ENCODE measurements around the gene RANBP1. TPM values are rescaled to one million over a fixed set of nuclear protein-coding genes. Genes with fewer than 3 reads are reported as not detected.

RANBP1 gene
- total RNA-seq, 1 donor from 2014 or later = 500 TPM

GRCh38 chr22:20128902-20129746, 13.2 kb downstream of the RANBP1 start:
- Mint-ChIP-seq H3K27me3 (no peaks in the 10 kb centered on the region), H3K36me3 (ENCODE audit: low read depth) (peaks cover 25% of the 10 kb centered on the region), H3K4me3 (no peak overlapping the region)

GRCh38 chr22:20129747-20130014, 13.8 kb downstream of the RANBP1 start:
- Mint-ChIP-seq H3K9me3 (no peaks in the 10 kb centered on the region), H3K27ac (no peak overlapping the region), H3K36me3 (ENCODE audit: low read depth) (peaks cover 25% of the 10 kb centered on the region), H3K27me3 (no peaks in the 10 kb centered on the region), H3K4me1 (peaks cover 13% of the 10 kb centered on the region), H3K4me3 (no peak overlapping the region)
- intact Hi-C loops (cut with micrococcal nuclease) = loop anchor here (1.0 to 5.0 kb wide), 2 partner anchors 107 to 159 kb away; partner anchors contain the start of gene TANGO2
- DNase-seq = no peak

More at GRCh38 chr22:20128902-20129746, 13.2 kb downstream of the RANBP1 start:
- H3K4me1 Mint-ChIP-seq = peaks cover 13% of the 10 kb centered on the region
- intact Hi-C loops (cut with micrococcal nuclease) = loop anchor here (1.0 kb wide), 1 partner anchor 159 kb away; no protein-coding TSS in a partner anchor
- H3K9me3 Mint-ChIP-seq = no peaks in the 10 kb centered on the region
- H3K27ac Mint-ChIP-seq = peak overlapping the region; percentile 41
- peak; percentile 85 for DNase-seq

- intact Hi-C loops (cut with micrococcal nuclease) = loop anchor here (5.0 kb wide), 1 partner anchor 108 kb away; the partner anchor contains the start of gene TANGO2
- Mint-ChIP-seq H3K9me3 (no peaks in the 10 kb centered on the region), H3K27ac (no peak overlapping the region), H3K4me1 (peaks cover 13% of the 10 kb centered on the region), H3K4me3 (peak overlapping the region; percentile 39), H3K27me3 (no peaks in the 10 kb centered on the region), H3K36me3 (ENCODE audit: low read depth) (peaks cover 20% of the 10 kb centered on the region)
- DNase-seq = no peak
Observed at GRCh38 chr22:20130319-20130718, 14.4 kb downstream of the RANBP1 start.

- Mint-ChIP-seq H3K36me3 (ENCODE audit: low read depth) (peaks cover 15% of the 10 kb centered on the region), H3K27me3 (no peaks in the 10 kb centered on the region), H3K27ac (no peak overlapping the region), H3K9me3 (no peaks in the 10 kb centered on the region), H3K4me1 (peaks cover 13% of the 10 kb centered on the region), H3K4me3 (peak overlapping the region; percentile 52)
- DNase-seq = peak; percentile 92
- intact Hi-C loops (cut with micrococcal nuclease) = loop anchor here (1.0 to 5.0 kb wide), 2 partner anchors 14 to 109 kb away; partner anchors contain the start of genes TANGO2 and TRMT2A
Observed at GRCh38 chr22:20130731-20131596, 15.1 kb downstream of the RANBP1 start.

- Mint-ChIP-seq H3K36me3 (ENCODE audit: low read depth) (peaks cover 11% of the 10 kb centered on the region), H3K9me3 (no peaks in the 10 kb centered on the region), H3K27ac (no peak within 1 kb of the TSS), H3K27me3 (no peaks in the 10 kb centered on the region), H3K4me3 (peak within 1 kb of the TSS; percentile 82), H3K4me1 (peaks cover 13% of the 10 kb centered on the region)
- peak; percentile 76 for DNase-seq
- intact Hi-C loops (cut with micrococcal nuclease) = loop anchor here (1.0 to 5.0 kb wide), 2 partner anchors 14 to 109 kb away; partner anchors contain the start of genes TANGO2 and TRMT2A
Observed at GRCh38 chr22:20131597-20131858, 15.6 kb downstream of the RANBP1 start, which contains the start of gene ZDHHC8. ZDHHC8 (plus strand) TSS chr22:20131804; CDS start chr22:20131948, 144 bp downstream.

- H3K9me3 Mint-ChIP-seq = no peaks in the 10 kb centered on the region
- no peaks in the 10 kb centered on the region for H3K27me3 Mint-ChIP-seq
- H3K36me3 Mint-ChIP-seq (ENCODE audit: low read depth) = peaks cover 11% of the 10 kb centered on the region
- peak overlapping the region; percentile 82 for H3K4me3 Mint-ChIP-seq
- H3K27ac Mint-ChIP-seq = no peak overlapping the region
- H3K4me1 Mint-ChIP-seq = peaks cover 13% of the 10 kb centered on the region
- intact Hi-C loops (cut with micrococcal nuclease) = loop anchor here (1.0 to 5.0 kb wide), 2 partner anchors 15 to 110 kb away; partner anchors contain the start of genes TANGO2 and TRMT2A
- peak; percentile 77 for DNase-seq
Observed at GRCh38 chr22:20131859-20132685, 16.2 kb downstream of the RANBP1 start.

GRCh38 chr22:20132686-20133246, 16.9 kb downstream of the RANBP1 start:
- DNase-seq = no peak
- peaks cover 6% of the 10 kb centered on the region for H3K36me3 Mint-ChIP-seq (ENCODE audit: low read depth)
- H3K4me3 Mint-ChIP-seq = peak overlapping the region; percentile 82
- no peaks in the 10 kb centered on the region for H3K27me3 Mint-ChIP-seq
- peaks cover 15% of the 10 kb centered on the region for H3K4me1 Mint-ChIP-seq
- H3K9me3 Mint-ChIP-seq = no peaks in the 10 kb centered on the region
- H3K27ac Mint-ChIP-seq = no peak overlapping the region
- intact Hi-C loops (cut with micrococcal nuclease) = loop anchor here (5.0 kb wide), 1 partner anchor 110 kb away; the partner anchor contains the start of gene TANGO2

GRCh38 chr22:20133930-20134549, 18.1 kb downstream of the RANBP1 start:
- intact Hi-C loops (cut with micrococcal nuclease) = loop anchor here (5.0 kb wide), 1 partner anchor 112 kb away; the partner anchor contains the start of gene TANGO2
- H3K4me1 Mint-ChIP-seq = peaks cover 12% of the 10 kb centered on the region
- no peaks in the 10 kb centered on the region for H3K36me3 Mint-ChIP-seq (ENCODE audit: low read depth)
- H3K27ac Mint-ChIP-seq = no peak overlapping the region
- no peaks in the 10 kb centered on the region for H3K27me3 Mint-ChIP-seq
- H3K9me3 Mint-ChIP-seq = no peaks in the 10 kb centered on the region
- H3K4me3 Mint-ChIP-seq = peak overlapping the region; percentile 57
- DNase-seq = no peak

- H3K27ac Mint-ChIP-seq = no peak overlapping the region
- H3K36me3 Mint-ChIP-seq (ENCODE audit: low read depth) = peaks cover 2% of the 10 kb centered on the region
- no peak for DNase-seq
- H3K9me3 Mint-ChIP-seq = no peaks in the 10 kb centered on the region
- H3K27me3 Mint-ChIP-seq = no peaks in the 10 kb centered on the region
- H3K4me1 Mint-ChIP-seq = peaks cover 10% of the 10 kb centered on the region
- intact Hi-C loops (cut with micrococcal nuclease) = no loop called here
- no peak overlapping the region for H3K4me3 Mint-ChIP-seq
Observed at GRCh38 chr22:20135265-20135664, 19.4 kb downstream of the RANBP1 start.

GRCh38 chr22:20135806-20136602, 20.1 kb downstream of the RANBP1 start:
- H3K9me3 Mint-ChIP-seq = no peaks in the 10 kb centered on the region
- H3K36me3 Mint-ChIP-seq (ENCODE audit: low read depth) = peaks cover 2% of the 10 kb centered on the region
- no peak overlapping the region for H3K27ac Mint-ChIP-seq
- peaks cover 10% of the 10 kb centered on the region for H3K4me1 Mint-ChIP-seq
- no peaks in the 10 kb centered on the region for H3K27me3 Mint-ChIP-seq
- DNase-seq = no peak
- intact Hi-C loops (cut with micrococcal nuclease) = no loop called here
- H3K4me3 Mint-ChIP-seq = no peak overlapping the region

GRCh38 chr22:20136603-20136873, 20.6 kb downstream of the RANBP1 start:
- Mint-ChIP-seq H3K4me1 (peaks cover 10% of the 10 kb centered on the region), H3K27me3 (no peaks in the 10 kb centered on the region), H3K36me3 (ENCODE audit: low read depth) (peaks cover 2% of the 10 kb centered on the region), H3K4me3 (no peak overlapping the region), H3K9me3 (no peaks in the 10 kb centered on the region), H3K27ac (no peak overlapping the region)
- DNase-seq = no peak
- intact Hi-C loops (cut with micrococcal nuclease) = no loop called here

- Mint-ChIP-seq H3K27me3 (no peaks in the 10 kb centered on the region), H3K36me3 (ENCODE audit: low read depth) (peaks cover 2% of the 10 kb centered on the region), H3K4me3 (no peak overlapping the region), H3K27ac (no peak overlapping the region), H3K9me3 (no peaks in the 10 kb centered on the region), H3K4me1 (peaks cover 10% of the 10 kb centered on the region)
- intact Hi-C loops (cut with micrococcal nuclease) = no loop called here
- DNase-seq = no peak
Observed at GRCh38 chr22:20137113-20137512, 21.2 kb downstream of the RANBP1 start.
